Neural crest cell (in vitro differentiated cells): ENCODE measurements around the gene MET. TPM values are rescaled to one million over a fixed set of nuclear protein-coding genes. Genes with fewer than 3 reads are reported as not detected.

Experiments used
- DNase-seq: peaks from one replicate; pipeline ENCODE4 v3.0.0; 2021; ENCODE audit warnings: low read depth, mixed read lengths, low spot score
- H3K27ac Mint-ChIP-seq: one replicate; pipeline ENCODE4 v1.8.0; 2021; ENCODE audit warnings: mild to moderate bottlenecking, mixed read lengths; ENCODE audit not compliant: unreplicated experiment
- H3K27me3 Mint-ChIP-seq: 2 replicates; pipeline ENCODE4 v1.8.0; 2021; ENCODE audit warnings: low read depth, mild to moderate bottlenecking, mixed read lengths
- H3K36me3 Mint-ChIP-seq: 2 replicates; pipeline ENCODE4 v1.8.0; 2021; ENCODE audit warnings: low read depth, mild to moderate bottlenecking, mixed read lengths
- H3K4me1 Mint-ChIP-seq: 2 replicates; pipeline ENCODE4 v1.8.0; 2021; ENCODE audit warnings: mixed read lengths
- H3K4me3 Mint-ChIP-seq: one replicate; pipeline ENCODE4 v1.8.0; 2021; ENCODE audit warnings: mild to moderate bottlenecking, mixed read lengths
- H3K9me3 Mint-ChIP-seq: 2 replicates; pipeline ENCODE4 v1.8.0; 2021; ENCODE audit warnings: mixed read lengths
- total RNA-seq: library from RNA; stranded (reverse); gene quantifications from 2 replicates; pipeline ENCODE4 v1.2.1, GENCODE V29; 2021
- TF ChIP-seq, protein P1 (sequence below): fragments of 200-600 bp; sonication (generic); conservative IDR thresholded peaks from 2 replicates; pipeline ENCODE4 v1.5.0; 2021; ENCODE audit warnings: antibody characterized with exemption, mild to moderate bottlenecking

MET gene
- total RNA-seq, 1 donor from 2014 or later, result 4.0 TPM

- H3K27me3 Mint-ChIP-seq, result no peaks in the 10 kb centered on the region
- DNase-seq, result no peak
- H3K36me3 Mint-ChIP-seq, result no peaks in the 10 kb centered on the region
- H3K4me1 Mint-ChIP-seq, result no peaks in the 10 kb centered on the region
- no peaks in the 10 kb centered on the region for H3K9me3 Mint-ChIP-seq
- H3K4me3 Mint-ChIP-seq, result no peak overlapping the region
- H3K27ac Mint-ChIP-seq, result no peak overlapping the region
- TF ChIP-seq, protein P1, sequence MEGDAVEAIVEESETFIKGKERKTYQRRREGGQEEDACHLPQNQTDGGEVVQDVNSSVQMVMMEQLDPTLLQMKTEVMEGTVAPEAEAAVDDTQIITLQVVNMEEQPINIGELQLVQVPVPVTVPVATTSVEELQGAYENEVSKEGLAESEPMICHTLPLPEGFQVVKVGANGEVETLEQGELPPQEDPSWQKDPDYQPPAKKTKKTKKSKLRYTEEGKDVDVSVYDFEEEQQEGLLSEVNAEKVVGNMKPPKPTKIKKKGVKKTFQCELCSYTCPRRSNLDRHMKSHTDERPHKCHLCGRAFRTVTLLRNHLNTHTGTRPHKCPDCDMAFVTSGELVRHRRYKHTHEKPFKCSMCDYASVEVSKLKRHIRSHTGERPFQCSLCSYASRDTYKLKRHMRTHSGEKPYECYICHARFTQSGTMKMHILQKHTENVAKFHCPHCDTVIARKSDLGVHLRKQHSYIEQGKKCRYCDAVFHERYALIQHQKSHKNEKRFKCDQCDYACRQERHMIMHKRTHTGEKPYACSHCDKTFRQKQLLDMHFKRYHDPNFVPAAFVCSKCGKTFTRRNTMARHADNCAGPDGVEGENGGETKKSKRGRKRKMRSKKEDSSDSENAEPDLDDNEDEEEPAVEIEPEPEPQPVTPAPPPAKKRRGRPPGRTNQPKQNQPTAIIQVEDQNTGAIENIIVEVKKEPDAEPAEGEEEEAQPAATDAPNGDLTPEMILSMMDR, result no peak
These were observed 100.4 kb downstream of the MET start for GRCh38 chr7:116772423-116772863.

DNA sequence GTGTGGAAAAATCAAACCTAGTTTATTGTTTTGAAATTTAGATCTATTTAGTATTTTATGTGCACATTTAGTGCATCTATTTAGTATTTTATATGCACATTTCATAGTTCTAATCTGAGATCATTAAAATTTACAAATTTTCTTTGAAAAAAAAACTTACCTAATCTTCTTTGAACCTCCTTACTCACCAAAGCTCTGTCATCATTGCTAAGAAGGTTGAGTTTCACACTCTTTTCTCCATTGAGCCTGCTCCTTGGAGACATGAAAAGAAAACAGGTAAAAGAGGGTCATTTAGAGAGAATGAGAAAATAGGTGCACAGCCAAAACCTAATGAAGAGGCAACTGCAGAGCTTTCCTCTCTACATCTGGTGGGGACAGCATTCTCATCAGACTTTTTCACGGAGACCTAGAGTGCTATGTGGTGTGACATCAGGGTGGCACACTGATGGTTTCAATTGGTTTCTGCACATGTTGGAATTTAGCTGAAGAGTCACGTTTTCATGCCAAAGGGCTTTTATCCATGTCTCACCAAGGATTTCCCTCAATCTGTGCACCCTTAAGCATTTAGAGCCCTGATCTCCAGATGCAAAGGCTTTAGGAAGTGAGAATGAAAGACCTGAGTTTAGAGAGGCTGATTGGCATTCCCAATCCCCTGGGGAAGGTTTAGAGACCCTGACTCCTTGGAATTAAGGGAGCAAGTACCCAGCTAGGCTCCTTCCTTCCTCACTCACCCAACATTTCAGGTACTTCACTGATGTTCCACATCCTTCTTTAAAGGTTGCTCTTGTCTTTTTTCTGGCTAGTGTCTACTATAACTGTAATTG lies 101.1 kb downstream of the MET start:
- DNase-seq, result no peak
- Mint-ChIP-seq H3K27me3 (no peaks in the 10 kb centered on the region), H3K27ac (no peak overlapping the region), H3K4me1 (no peaks in the 10 kb centered on the region), H3K9me3 (no peaks in the 10 kb centered on the region), H3K36me3 (no peaks in the 10 kb centered on the region), H3K4me3 (no peak overlapping the region)
- TF ChIP-seq, protein P1, result no peak

DNA sequence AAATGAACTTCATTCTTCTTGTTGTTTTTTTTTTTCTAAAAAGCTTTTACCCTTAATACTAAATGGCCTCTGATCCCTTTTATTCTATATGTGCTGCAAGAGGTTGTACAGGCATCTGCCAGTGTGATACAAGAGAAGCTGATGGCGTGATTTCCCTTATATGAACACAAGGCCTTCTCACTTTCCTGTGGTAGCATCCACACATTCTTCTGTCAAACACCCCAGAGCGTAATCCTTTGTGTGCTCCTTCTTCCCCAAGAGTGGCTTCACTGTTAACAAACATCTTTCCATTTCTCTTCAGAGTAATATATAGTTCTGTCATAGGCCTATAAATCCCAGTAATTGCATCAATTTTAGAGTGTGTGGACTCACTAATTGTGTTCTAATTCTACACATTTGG lies 104.0 kb downstream of the MET start:
- TF ChIP-seq, protein P1, result no peak
- H3K27ac Mint-ChIP-seq, result no peak overlapping the region
- no peak overlapping the region for H3K4me3 Mint-ChIP-seq
- no peaks in the 10 kb centered on the region for H3K27me3 Mint-ChIP-seq
- no peak for DNase-seq
- H3K9me3 Mint-ChIP-seq, result no peaks in the 10 kb centered on the region
- H3K4me1 Mint-ChIP-seq, result no peaks in the 10 kb centered on the region
- H3K36me3 Mint-ChIP-seq, result no peaks in the 10 kb centered on the region

- DNase-seq, result no peak
- H3K27ac Mint-ChIP-seq, result no peak overlapping the region
- no peaks in the 10 kb centered on the region for H3K36me3 Mint-ChIP-seq
- H3K4me1 Mint-ChIP-seq, result no peaks in the 10 kb centered on the region
- no peak overlapping the region for H3K4me3 Mint-ChIP-seq
- H3K9me3 Mint-ChIP-seq, result no peaks in the 10 kb centered on the region
- H3K27me3 Mint-ChIP-seq, result no peaks in the 10 kb centered on the region
- TF ChIP-seq, protein P1, result no peak
These were observed 104.8 kb downstream of the MET start for GRCh38 chr7:116776610-116777289.

- no peak for DNase-seq
- H3K36me3 Mint-ChIP-seq, result no peaks in the 10 kb centered on the region
- no peak overlapping the region for H3K4me3 Mint-ChIP-seq
- no peak overlapping the region for H3K27ac Mint-ChIP-seq
- H3K27me3 Mint-ChIP-seq, result no peaks in the 10 kb centered on the region
- H3K9me3 Mint-ChIP-seq, result no peaks in the 10 kb centered on the region
- H3K4me1 Mint-ChIP-seq, result peaks cover 9% of the 10 kb centered on the region
- TF ChIP-seq, protein P1, result no peak
These were observed 105.8 kb downstream of the MET start for GRCh38 chr7:116777651-116778281.
